Ovary (tissue), 9 donors: ENCODE data around the gene PYGB. TPM values are rescaled to one million over a fixed set of nuclear protein-coding genes. Genes with fewer than 3 reads are reported as not detected.
A peak's percentile ranks its signal among the peaks of the same experiment; 100 is the strongest.

Experiments used
- DNase-seq, 5 donors: peaks; one replicate each; pipeline ENCODE4 v3.0.0-alpha.2; 2019 to 2020
- H3K27ac ChIP-seq, 2 donors: fragments of 200-600 bp; one replicate each; pipeline versions ENCODE4 v1.5.1 to v1.8.0; 2019 to 2022
- H3K27me3 ChIP-seq: fragments of 200-600 bp; one replicate; pipeline ENCODE4 v1.8.0; 2022
- H3K36me3 ChIP-seq: fragments of 200-600 bp; sonication (generic); one replicate; pipeline ENCODE4 v1.5.1; 2019
- H3K4me1 ChIP-seq: one replicate; pipeline ENCODE4 v1.8.1; 2013; ENCODE audit warnings: mild to moderate bottlenecking, moderate library complexity; ENCODE audit not compliant: insufficient read depth
- H3K4me3 ChIP-seq: fragments of 200-600 bp; sonication (generic); one replicate; pipeline ENCODE4 v1.5.1; 2017
- H3K9me3 ChIP-seq, 2 donors: fragments of 200-600 bp in 1 of 2; sonication (generic) in 1 of 2; one replicate each; pipeline versions ENCODE4 v1.5.1 to v1.8.1; 2013 to 2019; ENCODE audit warnings: mild to moderate bottlenecking in 1 of 2, moderate library complexity in 1 of 2
- CTCF ChIP-seq, 3 donors: fragments of 450-650 bp in 2 of 3; fragments of 200-600 bp in 1 of 3; IDR thresholded peaks; one replicate each; pipeline versions ENCODE4 v1.5.1 to v1.8.0; 2016 to 2022; ENCODE audit warnings: antibody characterized with exemption in 3 of 3, mild to moderate bottlenecking in 1 of 3
- EP300 ChIP-seq: sonication (generic); formaldehyde crosslinking; IDR thresholded peaks from one replicate; pipeline ENCODE4 v1.6.1; 2017; ENCODE audit warnings: antibody characterized with exemption
- POLR2A ChIP-seq: fragments of 450-650 bp; IDR thresholded peaks from one replicate; pipeline ENCODE4 v1.6.1; 2017; ENCODE audit warnings: antibody characterized with exemption, mild to moderate bottlenecking, moderate library complexity
- WGBS, 3 donors: extraction: QIAGEN DNeasy Blood & Tissue Kit in 1 of 3; methylation state at CpG; one replicate each; pipeline versions ENCODE4 v1.1.5 to v1.1.7; 2013 to 2017; 5-methylcytosine and 5-hydroxymethylcytosine counted together
- intact Hi-C, 4 donors: fragments of 100-400 bp; cut with DNase I; formaldehyde crosslinking; loops; one replicate each; pipeline versions ENCODE4 v1.11.0 to v1.15.1; 2022 to 2023
- polyA plus RNA-seq, 2 donors: library from polyadenylated mRNA; stranded (reverse); fragments of 200-250 nt in 1 of 2; fragments of 350-450 nt in 1 of 2; fragmentation: Illumina TruSeq in 1 of 2; extraction: RNeasy Lipid Tissue Mini Kit (QIAGEN cat#74804) in 1 of 2; gene quantifications; one replicate each; pipeline ENCODE4 v1.2.3, GENCODE V29; 2013 to 2014
- total RNA-seq, 7 donors: library from RNA; depleted of rRNA in 2 of 7; stranded (reverse); fragments of >200 nt in 2 of 7; fragmentation: NEBNext Ultra II Directional in 3 of 7; extraction: Animal tissue kit (Norgen Biotek cat#: 25700) in 3 of 7; gene quantifications; one replicate each; pipeline versions ENCODE4 v1.1.0 to v1.2.4, GENCODE V29; 2016 to 2023
- donor health status: DM: no; HTN: no; CAD: no; lungs with moderate emphysema.
- donor health status: DM: no; HTN: no; CAD: no.
- donor health status: Bipolar disorder and iron deficiency.
- donor health status: DM: yes; HTN: yes; CAD: no.
- donor health status: DM: no; HTN: no; CAD: no.
- donor health status: DM: yes; HTN: yes; CAD: no.

PYGB gene
- total and polyA plus RNA-seq, 9 donors: 23.1 to 54.2 (median 38.3) TPM

- Histone ChIP-seq H3K27me3 (no peaks in the 10 kb centered on the region), H3K9me3 (no peaks in the 10 kb centered on the region), H3K4me1 (no peaks in the 10 kb centered on the region), H3K4me3 (no peak overlapping the region), H3K27ac (no peak overlapping the region), H3K36me3 (no peaks in the 10 kb centered on the region)
- 89 to 90% (median 90%) methylated on average over 23 to 24 of the region's 24 CpGs for WGBS, 3 donors
- peak; percentile 5 to 24 (median 14) for DNase-seq
- TF ChIP-seq CTCF (IDR thresholded peaks at IDR 0.05): no peak
- no peak for TF ChIP-seq POLR2A
- TF ChIP-seq EP300: no peak
- intact Hi-C loops: no loop called here
Observed at GRCh38 chr20:25283221-25283951, 35.5 kb downstream of the PYGB start.

- Histone ChIP-seq H3K27me3 (no peaks in the 10 kb centered on the region), H3K36me3 (no peaks in the 10 kb centered on the region), H3K4me1 (no peaks in the 10 kb centered on the region), H3K27ac (no peak overlapping the region), H3K9me3 (no peaks in the 10 kb centered on the region), H3K4me3 (no peak overlapping the region)
- no peak for TF ChIP-seq CTCF (IDR thresholded peaks at IDR 0.05)
- TF ChIP-seq POLR2A: no peak
- no peak for TF ChIP-seq EP300
- DNase-seq: peak in 4 of 5 donors; percentile 2 to 21 (median 12)
- WGBS, 3 donors: 90 to 92% (median 91%) methylated on average over 17 of the region's 17 CpGs
- intact Hi-C loops: no loop called here
Observed at GRCh38 chr20:25284131-25284601, 36.3 kb downstream of the PYGB start.

GRCh38 chr20:25285091-25285647 is 37.3 kb downstream of the PYGB start:
- Histone ChIP-seq H3K9me3 (no peaks in the 10 kb centered on the region), H3K27me3 (no peaks in the 10 kb centered on the region), H3K4me3 (no peak overlapping the region), H3K36me3 (no peaks in the 10 kb centered on the region), H3K27ac (no peak overlapping the region), H3K4me1 (no peaks in the 10 kb centered on the region)
- 80 to 82% (median 82%) methylated on average over 26 of the region's 26 CpGs for WGBS, 3 donors
- intact Hi-C loops: no loop called here
- no peak for TF ChIP-seq CTCF (IDR thresholded peaks at IDR 0.05)
- no peak for TF ChIP-seq EP300
- TF ChIP-seq POLR2A: no peak
- peak; percentile 3 to 26 (median 9) for DNase-seq

- 84 to 88% (median 86%) methylated on average over 24 of the region's 24 CpGs for WGBS, 3 donors
- Histone ChIP-seq H3K27ac (no peak overlapping the region), H3K36me3 (no peaks in the 10 kb centered on the region), H3K4me1 (no peaks in the 10 kb centered on the region), H3K9me3 (no peaks in the 10 kb centered on the region), H3K4me3 (no peak overlapping the region), H3K27me3 (no peaks in the 10 kb centered on the region)
- TF ChIP-seq POLR2A (no peak), CTCF (IDR thresholded peaks at IDR 0.05) (no peak), EP300 (no peak)
- intact Hi-C loops: no loop called here
- DNase-seq: peak; percentile 6 to 26 (median 11)
Observed at GRCh38 chr20:25285856-25286798, 38.2 kb downstream of the PYGB start.
